ENCODE data around the gene EGFL7. TPM values are rescaled to one million over a fixed set of nuclear protein-coding genes. Genes with fewer than 3 reads are reported as not detected.
A peak's percentile ranks its signal among the peaks of the same experiment; 100 is the strongest.

EGFL7 gene
- total and polyA plus RNA-seq, 2 donors (not counting 1 experiment from before 2014, with no cell fraction given) = 4.2 to 7.9 TPM

GRCh38 chr9:136666372-136667213, 3.9 kb downstream of the EGFL7 start:
- Histone ChIP-seq H3K4me2 (ENCODE audit: extremely low read depth, insufficient read depth, low read length) (peak overlapping the region; percentile 25), H3K9me3 (ENCODE audit: control insufficient read depth, insufficient read depth, low read depth, low read length) (no peaks in the 10 kb centered on the region), H3K4me3 (replicated peaks in 1 of 4; ENCODE audit: control extremely low read depth in 1 of 4, insufficient read depth in 1 of 4, low read depth in 3 of 4, low read length in 4 of 4) (peak overlapping the region in 1 of 4 experiments; percentile 10), H2AFZ (ENCODE audit: low read length) (no peak overlapping the region), H3K9ac (ENCODE audit: insufficient read depth, low read length) (no peak overlapping the region), H3K36me3 (ENCODE audit: control insufficient read depth, insufficient read depth, low read length) (no peaks in the 10 kb centered on the region), H4K20me1 (ENCODE audit: control insufficient read depth, extremely low read depth, insufficient read depth, low read length) (no peaks in the 10 kb centered on the region), H3K27ac (ENCODE audit: insufficient read depth, low read length) (no peak overlapping the region), H3K4me1 (ENCODE audit: control insufficient read depth, extremely low read depth, insufficient read depth, low read length) (no peaks in the 10 kb centered on the region), H3K27me3 (ENCODE audit: control insufficient read depth, insufficient read depth, low read length) (peaks cover 3% of the 10 kb centered on the region), H3K79me2 (ENCODE audit: control insufficient read depth, insufficient read depth, low read length) (no peaks in the 10 kb centered on the region)
- TF ChIP-seq EZH2 (IDR thresholded peaks at IDR 0.05; ENCODE audit: low read length, missing control alignments) (no peak), CTCF (conservative IDR thresholded peaks at IDR 0.05 in 1 of 2, IDR thresholded peaks at IDR 0.05 in 1 of 2; ENCODE audit: low read depth in 1 of 2, low read length in 2 of 2) (no peak)
- DNase-seq (ENCODE audit: low read depth in 2 of 2) = no peak

GRCh38 chr9:136667214-136667939, 4.7 kb downstream of the EGFL7 start:
- Histone ChIP-seq H3K27me3 (ENCODE audit: control insufficient read depth, insufficient read depth, low read length) (peaks cover 3% of the 10 kb centered on the region), H3K4me2 (ENCODE audit: extremely low read depth, insufficient read depth, low read length) (no peak overlapping the region), H3K4me3 (replicated peaks in 1 of 4; ENCODE audit: control extremely low read depth in 1 of 4, insufficient read depth in 1 of 4, low read depth in 3 of 4, low read length in 4 of 4) (no peak overlapping the region), H3K9me3 (ENCODE audit: control insufficient read depth, insufficient read depth, low read depth, low read length) (no peaks in the 10 kb centered on the region), H4K20me1 (ENCODE audit: control insufficient read depth, extremely low read depth, insufficient read depth, low read length) (no peaks in the 10 kb centered on the region), H3K4me1 (ENCODE audit: control insufficient read depth, extremely low read depth, insufficient read depth, low read length) (no peaks in the 10 kb centered on the region), H3K36me3 (ENCODE audit: control insufficient read depth, insufficient read depth, low read length) (no peaks in the 10 kb centered on the region), H3K9ac (ENCODE audit: insufficient read depth, low read length) (no peak overlapping the region), H3K79me2 (ENCODE audit: control insufficient read depth, insufficient read depth, low read length) (no peaks in the 10 kb centered on the region), H3K27ac (ENCODE audit: insufficient read depth, low read length) (no peak overlapping the region), H2AFZ (ENCODE audit: low read length) (no peak overlapping the region)
- TF ChIP-seq CTCF (conservative IDR thresholded peaks at IDR 0.05 in 1 of 2, IDR thresholded peaks at IDR 0.05 in 1 of 2; ENCODE audit: low read depth in 1 of 2, low read length in 2 of 2) (no peak), EZH2 (IDR thresholded peaks at IDR 0.05; ENCODE audit: low read length, missing control alignments) (no peak)
- DNase-seq (ENCODE audit: low read depth in 2 of 2) = no peak

GRCh38 chr9:136667940-136668760, 5.4 kb downstream of the EGFL7 start:
- TF ChIP-seq EZH2 (IDR thresholded peaks at IDR 0.05; ENCODE audit: low read length, missing control alignments) (no peak), CTCF (conservative IDR thresholded peaks at IDR 0.05 in 1 of 2, IDR thresholded peaks at IDR 0.05 in 1 of 2; ENCODE audit: low read depth in 1 of 2, low read length in 2 of 2) (no peak)
- Histone ChIP-seq H3K4me2 (ENCODE audit: extremely low read depth, insufficient read depth, low read length) (no peak overlapping the region), H3K79me2 (ENCODE audit: control insufficient read depth, insufficient read depth, low read length) (no peaks in the 10 kb centered on the region)

More at GRCh38 chr9:136667940-136668760, 5.4 kb downstream of the EGFL7 start:
- H3K9ac ChIP-seq (ENCODE audit: insufficient read depth, low read length) = no peak overlapping the region
- no peaks in the 10 kb centered on the region for H3K4me1 ChIP-seq (ENCODE audit: control insufficient read depth, extremely low read depth, insufficient read depth, low read length)
- no peak for DNase-seq (ENCODE audit: low read depth in 2 of 2)
- H3K27ac ChIP-seq (ENCODE audit: insufficient read depth, low read length) = no peak overlapping the region
- H3K27me3 ChIP-seq (ENCODE audit: control insufficient read depth, insufficient read depth, low read length) = peaks cover 3% of the 10 kb centered on the region
- no peak overlapping the region for H2AFZ ChIP-seq (ENCODE audit: low read length)
- H4K20me1 ChIP-seq (ENCODE audit: control insufficient read depth, extremely low read depth, insufficient read depth, low read length) = no peaks in the 10 kb centered on the region
- no peaks in the 10 kb centered on the region for H3K36me3 ChIP-seq (ENCODE audit: control insufficient read depth, insufficient read depth, low read length)
- no peak overlapping the region for H3K4me3 ChIP-seq (replicated peaks in 1 of 4; ENCODE audit: control extremely low read depth in 1 of 4, insufficient read depth in 1 of 4, low read depth in 3 of 4, low read length in 4 of 4)
- no peaks in the 10 kb centered on the region for H3K9me3 ChIP-seq (ENCODE audit: control insufficient read depth, insufficient read depth, low read depth, low read length)

Measured in fibroblast of lung (primary cell).